HG03175 (cell line): ENCODE measurements around the gene ADAMTS2.

Source experiments
- ATAC-seq: cut with Tn5 transposase; IDR thresholded peaks from one replicate; pipeline ENCODE4 v1.9.1; 2021; ENCODE audit warnings: mild to moderate bottlenecking, moderate library complexity; ENCODE audit not compliant: unreplicated experiment

ADAMTS2 gene

DNA sequence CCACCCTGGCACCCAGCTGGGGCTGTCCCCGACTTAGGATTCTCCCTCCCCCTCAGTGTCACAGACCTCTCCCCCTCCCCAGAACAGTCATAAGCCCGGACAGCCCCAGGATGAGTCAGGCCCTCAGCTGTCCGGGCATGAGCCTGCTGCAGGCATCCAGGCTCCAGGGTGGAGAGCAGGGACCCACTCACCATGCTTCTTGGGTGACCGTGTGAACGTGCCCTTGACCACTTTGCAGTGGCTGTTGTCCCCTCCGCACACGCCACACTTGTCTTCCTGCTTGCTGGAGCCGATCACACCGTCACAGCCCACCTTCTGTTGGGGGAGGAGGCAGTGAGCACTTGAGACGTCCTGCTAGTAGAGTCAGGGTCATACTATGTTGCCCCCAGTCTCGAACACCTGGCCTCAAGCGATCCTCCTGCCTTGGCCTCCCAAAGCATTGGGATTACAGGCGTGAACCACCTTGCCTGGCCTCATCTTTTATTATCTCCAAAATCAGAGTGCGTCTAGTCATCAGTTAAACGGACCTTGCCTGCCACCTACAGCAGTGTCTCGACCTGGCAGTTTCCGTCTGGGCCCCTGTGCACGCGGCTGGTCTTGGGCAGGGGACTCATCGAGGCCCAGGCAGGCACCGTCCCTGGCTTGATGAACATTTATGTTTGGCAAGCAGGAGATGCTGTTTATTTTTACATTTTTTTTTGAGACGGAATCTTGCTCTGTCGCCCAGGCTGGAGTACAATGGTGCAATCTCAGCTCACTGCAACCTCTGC, 212.5 kb downstream of the ADAMTS2 start:
- no peak for ATAC-seq

DNA sequence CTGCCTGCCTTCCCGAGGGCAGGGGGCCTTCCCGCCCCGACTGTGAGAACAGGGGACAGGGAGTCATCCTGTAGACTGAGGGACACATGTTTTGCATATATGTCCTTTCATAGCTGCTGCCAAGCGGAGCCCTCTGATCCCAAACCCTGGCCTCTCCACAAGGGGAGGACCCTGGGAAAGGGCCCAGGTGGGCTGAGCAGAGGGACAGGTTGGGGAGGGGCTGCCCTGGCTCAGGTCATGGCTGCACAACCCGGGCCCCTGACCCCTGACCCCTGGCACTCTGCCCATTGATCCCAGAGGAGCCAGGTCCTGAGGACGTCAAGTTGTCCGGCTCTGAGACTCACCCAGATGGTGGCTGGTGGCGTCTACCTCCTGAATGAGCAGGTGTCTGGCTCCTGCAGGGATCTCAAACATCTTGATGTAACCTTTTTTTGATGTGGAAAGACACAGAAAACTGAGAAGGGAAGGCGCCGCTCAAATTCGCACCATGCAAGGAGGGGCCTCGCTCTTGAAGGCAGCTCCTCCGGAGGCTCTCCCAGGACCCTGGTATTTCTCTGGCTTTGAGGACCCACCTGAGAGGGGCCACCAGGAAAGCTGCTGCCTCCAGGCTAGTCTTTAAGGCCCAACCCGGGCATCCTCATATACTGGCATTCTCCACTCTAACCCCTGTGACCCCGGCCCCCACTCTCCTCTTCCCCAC, 213.2 kb downstream of the ADAMTS2 start:
- ATAC-seq: no peak

DNA sequence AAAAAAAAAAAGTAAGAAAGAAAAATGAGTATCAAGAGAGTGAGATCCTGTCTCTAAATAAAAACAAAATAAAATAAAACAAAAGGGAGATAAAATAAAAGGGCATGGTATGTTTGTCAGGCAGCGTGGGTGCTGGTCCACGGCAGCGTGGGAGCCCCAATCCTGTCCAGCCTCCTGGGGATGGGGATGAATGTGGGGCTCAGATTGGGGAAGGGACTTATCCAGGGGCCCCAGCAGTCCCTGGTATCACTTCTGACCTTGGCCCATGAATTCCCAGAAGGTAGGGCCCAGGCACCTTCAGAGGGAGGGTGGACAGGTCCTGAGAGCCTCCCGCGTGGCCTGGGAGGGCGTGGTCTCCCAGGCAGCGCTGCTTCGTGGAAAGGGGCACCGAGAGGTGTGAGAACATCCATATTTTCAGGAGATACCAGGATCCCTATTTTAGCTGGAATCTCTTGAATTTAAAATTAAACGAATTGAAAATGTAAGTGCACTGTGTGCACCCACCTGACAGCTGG, 213.9 kb downstream of the ADAMTS2 start:
- no peak for ATAC-seq

DNA sequence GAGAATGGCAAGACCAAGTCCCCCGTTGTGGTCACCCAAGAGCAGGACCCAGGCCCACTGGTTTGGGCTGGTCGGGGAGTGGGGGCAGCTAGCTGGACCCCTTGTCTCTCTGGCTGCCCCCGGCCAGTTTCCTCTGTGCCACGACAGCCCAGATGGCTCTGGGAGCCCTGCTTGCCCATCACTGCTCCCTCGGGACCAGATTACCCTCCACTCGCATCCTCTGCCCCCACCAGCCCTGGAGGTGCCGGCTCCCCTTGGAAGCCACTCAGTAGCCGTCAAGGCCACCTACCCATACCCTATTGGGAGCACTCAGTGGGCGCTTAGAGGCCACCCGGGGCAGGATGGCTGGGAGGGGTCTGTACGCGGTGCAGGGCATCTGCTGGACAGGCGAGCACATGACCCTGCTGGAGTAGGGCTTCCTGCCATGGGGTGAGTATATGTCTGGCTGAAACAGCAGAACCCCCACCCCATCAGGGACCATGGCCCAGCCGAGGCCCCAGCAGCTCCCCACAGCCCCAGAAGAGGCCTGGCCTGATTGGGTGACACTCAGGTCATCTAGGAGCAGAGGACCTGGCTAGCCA, 215.1 kb downstream of the ADAMTS2 start:
- ATAC-seq: no peak

DNA sequence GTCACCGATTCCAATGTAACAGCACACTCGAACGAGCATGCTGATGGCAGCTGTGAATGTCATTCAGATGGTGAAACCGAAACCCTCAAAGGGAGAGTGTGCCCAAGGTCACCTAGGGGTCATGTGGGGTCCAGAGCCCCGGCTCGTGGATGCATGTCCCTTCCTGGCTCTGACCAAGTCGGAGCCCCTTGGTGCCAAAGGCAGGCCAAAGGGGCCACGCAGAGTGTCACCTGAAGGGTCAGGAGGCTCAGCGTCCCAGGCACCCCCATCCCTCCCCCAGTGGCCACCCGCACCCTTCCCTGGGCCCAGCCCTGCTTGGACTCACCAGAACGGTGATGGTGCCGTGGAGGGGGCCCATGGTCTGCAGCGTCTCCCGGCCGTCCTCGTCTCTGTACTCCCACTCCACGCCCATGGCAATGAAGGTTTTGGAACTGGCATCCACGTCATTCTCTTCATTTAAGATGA, 215.6 kb downstream of the ADAMTS2 start:
- no peak for ATAC-seq

DNA sequence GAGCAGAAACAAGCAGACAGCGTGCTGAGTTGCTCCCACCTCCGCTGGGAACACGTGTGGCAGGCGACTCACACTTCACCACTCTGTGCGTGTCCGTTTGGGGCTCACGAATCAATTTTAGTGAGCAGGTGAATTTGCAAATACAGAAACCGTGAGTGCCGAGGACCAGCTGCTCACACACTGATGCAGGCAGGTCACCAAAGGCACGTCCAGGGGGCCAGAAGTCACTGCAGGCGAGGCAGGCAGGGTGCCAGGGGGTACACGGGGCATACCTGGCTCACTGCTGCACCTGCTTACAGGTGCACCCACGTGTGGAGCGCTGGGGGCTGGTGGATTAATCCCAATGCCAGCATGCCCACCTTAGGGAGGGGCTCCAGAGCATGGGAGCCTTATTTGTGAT, 216.3 kb downstream of the ADAMTS2 start:
- ATAC-seq: no peak

DNA sequence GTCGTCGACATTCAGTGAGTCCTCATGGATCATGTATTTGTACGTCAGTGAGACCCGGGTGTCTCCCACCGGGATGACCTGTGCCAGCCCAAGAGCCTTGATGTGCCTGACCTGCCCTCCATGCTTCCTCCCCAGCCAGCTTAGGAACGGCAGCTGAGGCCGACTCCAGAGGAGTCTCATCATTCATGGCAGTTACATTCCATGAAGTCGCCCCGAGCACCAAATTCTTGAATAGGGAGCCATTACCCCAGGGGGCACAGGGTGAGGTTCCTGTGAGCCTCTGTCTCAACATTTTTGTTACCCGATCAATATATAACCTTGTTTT, 217.3 kb downstream of the ADAMTS2 start:
- no peak for ATAC-seq

DNA sequence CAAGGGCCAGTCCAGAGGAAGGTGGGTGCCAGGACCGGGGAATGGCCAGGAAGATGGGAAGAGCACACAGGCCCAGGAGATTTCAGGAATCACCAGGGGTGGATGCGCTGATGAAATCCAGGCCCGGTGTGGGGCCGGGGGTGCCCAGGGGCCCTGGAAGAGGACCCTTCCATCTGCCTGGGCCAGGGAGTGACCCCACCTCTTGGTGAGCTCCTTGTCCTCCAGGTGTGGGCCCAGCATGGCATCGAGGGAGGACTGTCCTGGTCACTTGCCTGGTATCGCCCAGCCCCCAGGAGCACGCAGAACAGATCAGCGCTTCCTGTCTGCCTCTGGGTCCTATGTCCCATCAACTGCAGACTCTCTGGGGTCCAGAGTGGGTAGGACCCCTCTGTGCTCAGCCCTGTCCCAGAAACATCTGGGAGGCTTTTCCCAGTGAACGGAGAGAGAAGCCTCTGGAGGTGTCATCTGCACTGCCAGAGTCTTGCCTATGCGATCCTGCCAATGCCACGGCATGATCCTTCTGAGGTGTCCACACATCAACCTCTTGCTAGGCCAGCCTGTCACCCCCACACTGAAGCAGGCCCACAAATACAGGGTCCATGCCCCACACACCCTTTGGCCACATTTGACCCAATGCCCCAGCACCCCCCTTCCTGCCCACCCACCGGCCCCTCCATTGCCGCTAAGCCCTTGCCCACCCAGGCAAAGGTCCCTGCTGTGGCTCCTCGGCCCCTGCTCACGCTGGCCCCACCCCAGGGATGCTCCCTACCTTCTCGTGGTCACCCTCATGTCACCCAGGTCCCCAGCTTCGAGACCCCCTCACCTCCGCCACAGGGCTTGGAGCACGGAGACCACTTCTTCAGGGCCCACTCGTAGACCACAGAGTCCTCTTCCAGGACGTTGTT, 217.9 kb downstream of the ADAMTS2 start:
- no peak for ATAC-seq

DNA sequence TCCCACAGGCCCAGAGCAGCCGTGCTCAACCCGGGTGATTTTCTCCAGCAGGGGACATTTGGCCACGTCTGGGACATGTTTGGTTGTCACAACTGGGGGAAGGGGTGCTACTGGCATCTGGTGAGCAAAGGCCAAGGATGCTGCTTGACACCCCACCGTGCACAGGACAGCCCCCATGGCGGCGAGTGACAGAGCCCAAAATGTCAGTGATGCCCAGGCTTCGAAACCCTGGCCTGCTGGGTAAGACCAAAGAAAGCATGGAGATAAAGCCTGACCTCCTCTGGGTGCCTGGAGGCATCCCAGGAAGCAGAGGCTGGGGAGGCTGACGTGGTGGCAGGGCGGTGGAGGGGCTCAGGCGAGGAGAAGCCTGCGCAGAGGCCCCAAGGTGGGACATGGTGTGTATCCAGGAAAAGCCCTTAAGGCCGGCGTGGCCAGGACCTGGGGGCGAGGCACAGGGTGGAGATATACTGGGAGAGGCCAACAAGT, 218.7 kb downstream of the ADAMTS2 start:
- no peak for ATAC-seq

DNA sequence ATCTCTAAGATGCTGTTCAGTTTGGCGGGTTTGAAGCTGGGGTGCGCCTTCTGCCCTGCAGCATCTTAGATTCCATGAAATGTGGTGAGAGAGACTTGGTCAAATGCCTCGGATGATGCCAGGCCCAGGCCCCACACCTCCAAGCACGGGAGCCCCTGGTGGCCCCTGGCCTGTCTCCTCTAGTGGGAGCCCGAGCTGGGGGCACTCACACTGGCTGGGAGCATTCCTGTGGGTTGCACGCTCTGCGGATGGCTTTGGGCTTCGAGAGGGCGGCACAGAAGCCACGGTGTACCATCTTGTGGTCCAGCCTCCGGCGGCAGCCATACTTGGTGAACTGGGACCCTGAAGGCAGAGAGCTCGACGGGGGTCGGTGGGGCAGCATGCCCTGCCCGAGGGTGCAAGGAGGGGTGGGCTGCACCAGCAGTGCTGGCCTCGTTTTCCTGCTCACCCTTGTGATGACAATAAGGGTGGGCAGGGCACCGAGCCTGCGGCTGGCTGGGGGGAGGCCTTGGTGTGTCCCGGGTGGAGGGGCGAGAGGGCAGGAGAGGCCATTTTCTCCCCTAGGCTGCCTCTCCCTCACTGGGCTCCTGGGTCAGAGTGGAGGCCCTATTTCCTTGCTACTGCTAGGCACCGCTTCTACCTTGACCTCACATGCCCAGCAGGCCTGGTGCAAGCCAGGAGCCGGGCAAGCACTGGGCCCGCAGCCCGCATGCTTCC, 219.3 kb downstream of the ADAMTS2 start:
- no peak for ATAC-seq

DNA sequence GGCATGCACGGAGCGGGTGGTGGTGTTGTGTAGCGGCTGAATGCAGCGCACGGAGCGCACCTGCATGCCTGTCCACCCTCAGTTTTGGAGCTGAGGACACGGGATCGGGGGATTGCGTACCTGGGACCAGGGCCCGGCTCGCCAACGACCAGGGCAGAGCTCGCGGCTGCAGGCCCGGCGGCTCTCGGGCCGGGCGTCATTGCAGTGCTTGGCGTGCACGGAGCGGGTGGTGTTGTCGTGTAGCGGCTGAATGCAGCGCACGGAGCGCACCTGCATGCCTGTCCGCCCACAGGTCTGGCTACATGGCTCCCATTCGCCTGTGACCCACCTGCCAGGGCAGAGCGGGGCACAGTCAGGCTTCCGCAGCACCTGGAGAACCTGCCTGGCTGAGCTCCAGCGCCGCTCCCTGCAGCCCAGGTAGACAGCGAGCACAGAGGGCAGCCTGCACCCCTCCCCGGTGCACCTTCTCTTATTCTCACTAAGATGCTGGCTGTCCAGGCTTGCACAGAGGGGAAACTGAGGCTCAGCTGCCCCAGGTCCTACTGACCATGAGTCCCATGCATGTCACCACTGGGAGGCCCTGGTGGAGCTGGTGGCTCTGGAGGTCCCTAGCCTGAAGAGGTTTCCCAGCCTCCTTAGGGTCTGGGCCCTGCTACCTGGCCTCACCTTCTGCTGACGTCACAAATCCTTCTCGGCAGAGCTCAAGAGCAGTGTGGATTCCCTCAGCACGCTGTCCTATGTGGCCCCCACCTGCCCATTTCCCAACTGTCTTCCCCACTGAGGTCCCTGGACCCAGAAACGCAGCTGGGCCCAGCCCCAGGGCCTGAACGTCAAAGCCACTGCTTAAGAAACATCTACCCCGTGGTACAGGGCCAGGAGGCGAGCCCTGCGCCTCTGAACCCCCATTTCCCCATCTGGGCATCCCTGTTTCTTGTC, 220.1 kb downstream of the ADAMTS2 start:
- ATAC-seq: no peak

DNA sequence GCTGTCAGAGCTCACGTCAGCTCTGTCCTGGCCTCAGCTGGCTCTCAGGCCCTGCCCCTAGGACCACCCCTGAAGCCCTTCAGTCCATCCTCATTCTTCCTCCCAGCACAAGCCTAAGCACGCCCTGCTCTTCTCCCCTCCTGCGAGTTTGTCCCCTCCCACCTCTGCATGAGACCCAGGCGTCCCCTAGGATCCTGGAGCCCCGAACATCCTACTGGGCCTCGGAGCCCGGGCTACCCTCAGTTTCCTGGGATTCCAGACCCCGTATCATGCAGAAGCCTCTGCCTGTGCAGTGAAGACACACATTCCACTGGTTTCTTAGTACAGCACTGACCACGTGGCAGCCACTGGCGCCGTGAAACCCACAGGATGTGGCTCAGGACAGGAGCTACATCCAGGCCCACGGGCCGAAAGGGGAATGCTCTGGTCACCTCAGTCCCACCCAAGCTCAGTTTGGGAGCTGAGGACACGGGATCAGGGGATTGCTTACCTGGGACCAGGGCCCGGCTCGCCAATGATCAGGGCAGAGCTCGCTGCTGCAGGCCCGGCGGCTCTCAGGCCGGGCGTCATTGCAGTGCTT, 220.9 kb downstream of the ADAMTS2 start:
- no peak for ATAC-seq

DNA sequence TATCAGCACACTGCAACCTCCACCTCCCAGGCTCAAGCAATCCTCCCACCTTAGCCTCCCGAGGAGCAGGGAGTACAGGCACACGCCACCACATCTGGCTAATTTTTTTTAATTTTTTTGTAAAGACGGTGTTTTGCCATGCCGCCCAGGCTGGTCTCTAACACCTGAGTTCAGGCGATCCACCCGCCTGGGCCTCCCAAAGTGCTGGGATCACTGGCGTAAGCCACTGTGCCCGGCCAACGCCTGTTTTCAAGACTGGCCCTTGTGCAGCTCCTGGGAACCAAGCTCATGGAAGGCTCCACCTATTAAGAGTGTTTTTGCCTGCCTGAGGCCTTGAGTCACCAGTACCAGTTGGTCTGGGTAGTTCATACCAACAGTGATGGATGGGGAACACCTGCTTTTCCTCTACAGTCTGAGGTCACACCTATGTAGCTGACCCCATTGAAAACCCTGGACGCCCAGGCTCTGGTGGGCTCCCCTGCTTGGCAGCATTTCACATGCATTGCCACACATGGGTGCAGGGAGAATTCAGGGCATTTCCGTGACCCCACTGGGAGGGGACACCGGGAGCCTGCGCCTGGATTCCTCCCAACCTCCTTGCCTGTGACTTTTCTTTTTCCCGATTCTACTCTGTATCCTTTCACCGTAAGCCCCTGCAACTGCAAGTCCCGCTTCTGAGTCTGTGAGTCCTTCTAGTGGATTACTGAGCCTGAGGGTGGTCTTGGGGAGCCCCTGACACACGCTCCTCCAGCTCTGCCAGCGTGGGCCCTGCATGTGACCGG, 221.6 kb downstream of the ADAMTS2 start:
- no peak for ATAC-seq

DNA sequence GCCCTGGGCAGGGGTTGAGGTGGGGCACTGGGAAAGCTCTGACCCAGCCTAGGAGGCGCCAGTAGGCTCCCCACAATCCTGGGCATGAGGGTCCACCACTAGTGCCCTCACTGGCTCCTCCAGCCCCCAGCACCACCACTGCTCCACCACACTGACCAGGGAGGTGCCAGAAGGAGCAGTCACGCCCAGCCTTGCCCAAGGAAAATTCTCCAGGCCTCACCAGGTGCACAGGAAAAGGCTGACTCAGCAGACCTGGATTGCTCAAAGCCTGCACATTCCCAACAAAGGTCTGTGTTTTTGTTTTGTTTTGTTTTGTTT, 222.2 kb downstream of the ADAMTS2 start:
- no peak for ATAC-seq

DNA sequence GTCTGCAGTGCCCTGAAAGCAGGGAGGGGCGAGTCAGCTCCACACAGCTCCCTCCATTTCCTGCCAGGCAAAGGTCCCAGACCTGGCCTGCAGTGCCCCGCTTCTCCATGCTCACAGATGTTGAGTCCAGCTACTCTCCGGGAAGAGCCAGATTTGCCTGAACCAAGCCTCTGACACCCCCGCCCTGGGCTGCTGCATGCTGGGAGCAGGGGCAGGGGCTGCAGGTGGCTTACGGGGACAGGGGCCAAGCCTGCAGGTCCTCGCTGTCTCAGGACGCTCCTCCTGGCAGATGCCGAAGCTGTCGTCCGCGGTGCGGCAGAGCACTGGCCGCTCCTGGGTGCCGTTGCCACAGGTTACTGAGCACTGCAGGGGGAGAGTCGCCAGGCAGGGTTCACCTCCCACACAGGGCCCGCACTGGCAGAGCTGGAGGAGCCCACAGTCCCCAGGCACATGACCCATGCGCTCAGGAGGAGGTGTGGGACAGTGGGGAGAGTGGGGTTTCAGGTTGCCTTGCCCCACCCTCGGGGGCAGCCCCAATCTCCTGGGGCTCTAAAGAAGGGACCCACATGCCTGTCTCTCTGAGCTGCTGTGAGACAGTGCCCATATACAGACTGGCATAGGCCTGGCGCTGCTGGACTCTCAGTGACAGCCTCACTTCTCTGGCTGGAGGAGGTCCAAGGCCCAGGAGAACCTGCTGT, 222.7 kb downstream of the ADAMTS2 start:
- ATAC-seq: no peak

DNA sequence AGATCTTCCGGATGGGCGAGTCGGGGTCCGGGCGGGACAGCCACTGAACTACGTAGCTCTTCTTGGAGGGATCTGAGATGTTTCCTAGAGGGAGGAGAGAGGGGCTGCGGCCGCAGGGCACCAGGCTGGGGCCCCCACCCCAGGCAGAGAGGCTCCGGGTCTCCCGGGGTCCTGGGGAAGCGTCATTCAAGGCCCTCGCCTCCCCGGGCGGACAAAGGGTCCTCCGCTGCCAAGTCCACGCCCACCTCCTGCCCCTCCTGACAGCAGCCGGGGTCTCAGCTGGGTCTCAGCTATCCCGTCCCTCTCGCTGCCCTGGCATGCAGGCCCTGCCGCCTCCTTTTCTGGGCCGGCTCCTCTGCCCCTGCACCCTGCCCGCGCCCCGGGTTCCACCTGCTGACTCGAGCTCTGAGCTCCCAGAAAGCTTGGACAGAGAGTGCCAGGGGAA, 223.6 kb downstream of the ADAMTS2 start:
- no peak for ATAC-seq

DNA sequence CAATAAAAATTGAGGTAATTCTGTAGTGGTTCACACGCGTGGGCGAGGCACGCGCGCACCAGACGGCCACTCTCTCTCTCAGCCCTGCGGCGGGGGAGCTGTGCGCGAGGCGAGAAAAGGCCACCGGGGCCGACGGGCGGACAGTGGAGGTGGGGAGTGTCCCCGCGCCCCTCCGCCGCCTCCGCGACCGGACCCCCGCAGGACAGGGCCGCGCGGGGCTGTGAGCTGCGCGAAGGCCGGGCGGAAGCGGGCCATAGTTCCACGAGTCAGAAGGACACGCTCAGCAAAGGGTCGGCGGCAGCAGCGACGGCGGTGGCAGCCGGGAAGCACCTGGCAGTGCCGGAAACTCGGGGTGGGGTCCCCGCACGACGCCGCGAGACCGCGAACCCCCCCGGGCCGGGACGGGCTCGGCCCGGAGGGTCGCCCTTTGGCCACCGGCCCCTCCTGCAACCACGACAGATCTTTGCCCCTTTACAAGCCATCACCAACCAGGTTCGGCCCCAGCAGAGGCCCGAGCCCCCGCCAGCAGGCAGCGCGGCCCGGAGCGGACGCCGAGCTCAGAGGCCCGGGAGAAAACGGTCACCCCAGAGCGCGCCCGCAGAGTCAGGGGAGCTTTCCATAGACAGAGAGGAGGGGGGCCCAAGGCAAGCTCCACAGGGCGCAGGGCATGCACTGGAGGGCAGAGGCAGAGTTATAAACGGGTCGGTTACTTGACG, 224.2 kb downstream of the ADAMTS2 start:
- ATAC-seq: no peak
